GM15510 (cell line): ENCODE measurements around the gene MCUB.

ENCODE experiments used
- POLR2A ChIP-seq: IDR thresholded peaks from 3 replicates; pipeline ENCODE4 v1.6.1; 2011; ENCODE audit warnings: borderline replicate concordance; ENCODE audit not compliant: insufficient read length; ENCODE audit errors: extremely low read depth

Gene MCUB

DNA sequence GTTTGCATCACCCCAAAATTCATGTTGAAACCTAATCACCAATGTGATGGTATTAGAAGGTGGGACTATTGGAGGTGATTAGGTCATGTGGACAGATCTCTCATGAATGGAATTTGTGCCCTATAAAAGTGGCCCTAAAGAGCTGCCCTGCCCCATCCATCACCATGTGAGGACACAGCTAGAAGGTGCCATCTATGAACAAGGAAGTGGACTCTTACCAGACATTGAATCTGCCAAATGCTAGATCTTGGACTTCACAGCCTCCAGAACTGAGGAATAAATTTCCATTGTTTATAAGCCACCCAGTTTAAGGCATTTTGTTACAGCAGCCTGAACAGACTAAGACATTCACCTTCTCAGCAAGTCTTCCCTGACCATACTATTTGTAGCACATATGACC lies 162.3 kb downstream of the MCUB start:
- TF ChIP-seq POLR2A = no peak

DNA sequence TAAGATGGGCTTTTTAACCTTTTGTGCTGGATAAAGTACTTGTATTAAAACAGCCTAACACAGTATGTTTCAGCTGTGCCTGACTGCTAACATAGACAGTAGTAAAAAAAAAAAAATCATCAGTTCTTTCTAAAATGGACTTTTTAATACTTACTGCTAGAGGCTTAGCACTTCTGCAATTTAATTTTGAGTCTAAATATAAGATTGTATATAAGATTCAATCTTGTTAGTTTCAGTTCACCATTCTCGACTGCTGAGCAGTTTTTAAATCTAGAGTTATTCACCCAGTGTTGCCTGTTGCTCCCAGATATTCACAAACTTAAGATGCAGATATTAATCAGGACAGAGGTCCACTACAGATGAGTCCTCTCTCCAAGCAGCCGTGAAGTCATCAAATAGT lies 163.1 kb downstream of the MCUB start:
- no peak for TF ChIP-seq POLR2A

DNA sequence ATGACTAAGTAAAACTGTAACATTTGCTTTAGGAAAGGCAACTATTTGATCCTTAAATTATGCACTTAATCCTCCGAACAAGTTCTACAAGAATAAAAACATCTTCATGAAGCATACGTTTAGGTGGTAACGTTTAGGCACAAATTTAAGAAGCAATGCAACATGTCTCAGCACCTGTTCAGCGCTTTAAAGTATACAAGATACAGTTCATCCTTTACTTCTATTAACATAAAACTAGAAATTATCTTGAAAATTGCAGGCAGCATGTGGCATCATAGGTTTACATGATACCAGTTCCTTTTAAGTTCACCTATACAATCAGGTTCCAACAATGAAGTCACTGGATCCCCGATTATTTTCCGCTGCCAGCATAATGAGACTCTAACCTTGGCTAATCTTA lies 168.3 kb downstream of the MCUB start:
- no peak for TF ChIP-seq POLR2A

DNA sequence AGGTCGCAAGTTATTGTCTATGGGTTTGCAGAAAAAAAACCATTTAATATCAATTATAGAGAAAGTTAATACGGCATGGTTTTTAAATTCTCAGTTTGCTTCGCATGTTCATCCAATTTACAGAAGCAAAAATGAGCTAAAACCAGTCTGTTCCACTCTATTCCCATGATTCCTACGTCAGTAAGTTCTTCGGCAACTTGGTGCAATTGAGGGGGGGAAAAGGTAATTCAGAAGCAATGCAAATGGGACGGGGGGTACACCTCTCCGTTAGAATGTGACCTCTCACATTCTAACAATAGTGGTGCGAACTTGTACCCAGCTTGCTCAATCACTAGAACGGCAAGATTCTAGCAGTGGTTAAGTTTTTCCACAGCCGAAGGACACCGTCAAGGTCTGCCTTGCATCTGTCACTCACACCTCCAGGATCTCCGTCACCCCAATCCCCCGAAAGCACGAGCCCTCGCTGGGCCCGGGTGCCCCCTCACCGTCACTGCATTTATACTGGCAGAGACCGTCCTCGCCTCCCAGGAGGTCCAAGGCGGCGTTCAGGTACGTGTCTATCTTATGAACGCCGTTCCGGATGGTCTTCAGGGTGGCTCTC lies 169.2 kb downstream of the MCUB start:
- TF ChIP-seq POLR2A = no peak

DNA sequence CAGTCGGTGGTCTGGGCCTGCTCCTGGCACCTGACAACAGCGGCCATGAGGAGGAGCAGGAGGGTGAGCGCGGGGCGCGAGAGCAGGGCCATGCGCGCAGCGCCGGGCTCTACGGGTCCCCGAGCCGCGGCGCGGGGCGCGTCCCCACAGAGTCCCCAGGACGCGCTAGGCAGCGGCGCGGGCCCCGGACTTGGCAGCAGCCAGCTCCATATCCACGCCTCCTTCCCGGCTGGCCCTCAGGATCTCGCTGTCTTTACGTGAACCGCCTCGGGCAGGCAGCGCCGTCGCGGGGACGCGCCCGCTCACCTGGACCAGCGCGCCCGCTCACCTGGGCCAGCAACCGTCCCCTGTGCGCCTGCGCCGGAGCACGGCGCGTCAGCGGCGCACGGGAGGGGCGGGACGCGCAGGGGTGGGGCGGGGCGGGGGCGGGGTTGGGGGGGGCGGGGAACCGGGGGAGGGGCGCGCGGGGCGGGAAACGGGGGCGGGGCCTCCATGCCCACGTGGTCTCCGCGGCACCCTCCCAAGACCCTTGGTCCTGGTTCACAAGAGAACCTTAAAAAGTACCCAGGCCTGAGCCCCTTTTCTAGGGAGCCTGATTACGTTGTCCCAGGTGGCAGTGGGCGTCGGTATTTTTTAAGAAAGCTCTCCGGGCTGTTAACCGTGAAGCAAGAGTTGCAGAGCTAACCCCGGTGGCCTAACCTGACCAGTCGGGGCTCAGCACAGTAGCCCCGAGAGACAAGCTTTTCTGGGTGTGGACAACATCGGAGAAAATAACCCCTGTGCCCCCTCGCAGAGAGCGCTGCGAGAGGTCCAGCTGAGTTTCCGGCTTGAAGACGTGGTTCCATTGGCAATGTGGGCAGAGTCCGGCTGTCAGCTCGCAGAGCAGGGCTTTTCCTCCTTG lies 169.9 kb downstream of the MCUB start, which contains the start of gene PLA2G12A:
Gene PLA2G12A, minus strand, starts transcription at position 353 of the 901 bp plus-strand sequence. Its CDS starts 261 bp downstream, at position 92.
- peak; percentile 76 for TF ChIP-seq POLR2A

DNA sequence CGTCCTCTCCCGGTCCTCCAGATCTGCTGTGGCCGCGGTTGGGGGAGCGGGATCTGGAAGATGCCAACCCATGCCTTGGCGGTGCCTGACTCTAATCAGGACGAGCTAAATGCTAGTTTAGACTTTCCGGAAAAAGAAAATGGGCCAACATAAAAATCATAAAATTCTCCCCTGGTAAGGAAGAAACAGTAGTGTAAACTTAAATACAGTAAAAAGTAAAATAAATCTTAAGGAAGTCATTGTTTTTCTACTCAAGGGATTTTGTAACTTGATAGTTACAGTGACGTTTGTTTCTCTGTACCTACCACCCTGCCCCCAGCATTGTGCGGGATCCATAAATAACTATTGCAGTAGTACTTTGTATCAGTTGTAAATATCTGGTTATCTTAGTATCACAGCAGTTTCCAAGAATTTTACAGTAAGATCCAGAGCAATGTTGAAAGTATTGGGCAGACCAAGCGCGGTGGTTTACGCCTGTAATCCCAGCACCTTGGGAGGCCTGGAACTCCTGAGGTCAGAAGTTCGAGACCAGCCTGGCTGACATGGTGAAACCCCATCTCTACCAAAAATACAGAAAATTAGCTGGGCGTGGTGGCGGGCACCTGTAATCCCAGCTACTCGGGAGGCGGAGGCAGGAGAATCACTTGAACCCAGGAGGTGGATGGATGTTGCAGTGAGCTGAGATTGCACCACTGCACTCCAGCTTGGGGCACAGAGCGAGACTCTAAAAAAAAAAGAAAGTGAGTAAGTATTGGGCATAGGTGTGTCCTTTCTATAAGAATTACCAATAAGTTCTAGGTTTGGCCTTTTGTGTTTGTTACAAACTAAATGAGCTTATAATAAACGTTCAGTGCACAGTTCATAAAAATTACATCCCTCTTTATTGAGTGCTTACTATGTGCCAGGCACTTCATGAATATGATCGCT lies 170.8 kb downstream of the MCUB start:
- TF ChIP-seq POLR2A = no peak

DNA sequence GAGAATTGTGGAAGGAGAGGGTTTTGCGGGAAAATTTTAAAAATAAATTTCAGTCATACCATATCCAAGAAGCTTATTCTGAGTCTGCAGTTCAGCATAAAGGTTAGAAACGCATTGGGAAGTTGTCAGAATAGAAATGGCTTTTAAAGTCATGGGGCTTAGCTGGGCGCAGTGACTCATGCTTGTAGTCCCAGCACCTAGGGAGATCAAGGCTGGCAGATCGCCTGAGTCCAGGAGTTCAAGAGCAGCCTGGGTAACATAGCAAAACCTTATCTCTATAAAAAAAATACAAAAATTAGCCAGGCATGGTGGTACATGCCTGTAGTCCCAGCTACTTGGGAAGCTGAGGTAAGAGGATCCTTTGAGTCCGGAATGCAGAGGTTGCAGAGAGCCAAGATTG lies 173.7 kb downstream of the MCUB start:
- no peak for TF ChIP-seq POLR2A

DNA sequence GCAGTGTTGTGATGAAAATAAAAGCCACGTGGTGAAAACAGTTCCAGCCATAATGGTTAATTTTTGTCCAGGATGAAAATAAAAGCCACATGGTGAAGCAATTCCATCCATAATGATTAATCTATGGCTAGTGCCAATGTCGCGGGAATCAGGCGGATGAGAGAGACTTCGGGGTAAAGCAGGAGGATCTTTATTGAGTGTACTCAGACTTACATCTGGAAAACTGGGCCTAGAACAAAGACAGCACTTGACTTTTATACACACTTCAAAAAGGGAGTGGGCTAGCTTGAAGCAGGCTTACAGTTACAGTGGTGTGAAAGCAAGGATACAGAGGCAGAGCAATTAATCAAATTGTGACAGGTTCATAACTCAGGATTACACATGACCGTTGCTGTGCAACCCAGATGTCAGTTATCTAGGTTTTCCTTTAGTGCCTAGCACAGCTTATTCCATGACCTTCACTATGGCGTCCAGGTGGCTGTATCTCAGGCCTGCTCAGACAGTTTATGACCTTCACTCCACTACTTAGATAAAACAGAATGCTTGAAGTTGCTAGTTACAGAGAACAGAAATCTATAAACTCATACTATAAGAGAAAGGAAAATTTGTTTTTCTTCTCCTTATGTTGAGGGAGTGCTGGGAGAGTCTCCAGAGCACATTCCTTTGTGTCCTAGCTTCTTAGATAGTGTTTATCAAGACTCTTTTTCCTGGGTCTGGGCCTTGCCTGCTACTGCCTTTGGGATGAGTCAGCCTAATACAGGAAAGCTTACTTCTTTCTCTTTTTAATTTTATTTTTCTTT lies 175.7 kb downstream of the MCUB start:
- TF ChIP-seq POLR2A = no peak
